GM23338 (cell line): Measurements from ENCODE around the gene PDE4B. TPM values are rescaled to one million over a fixed set of nuclear protein-coding genes. Genes with fewer than 3 reads are reported as not detected.

Experiments
- ATAC-seq: fragments of 200-7000 bp; cut with Tn5 transposase; 3 replicates; pipeline ENCODE4 v1.9.1; 2020
- DNase-seq: peaks from one replicate; pipeline ENCODE4 v3.0.0-alpha.2; 2015; ENCODE audit warnings: low spot score
- H2AFZ ChIP-seq: fragments of 200-600 bp; sonication (generic); 2 replicates; pipeline ENCODE4 v1.8.0; 2016; ENCODE audit warnings: antibody characterized with exemption, mild to moderate bottlenecking, moderate library complexity
- H3F3A ChIP-seq: fragments of 200-600 bp; sonication (generic); replicated peaks from 2 replicates; pipeline ENCODE4 v1.8.0; 2017; ENCODE audit warnings: antibody characterized with exemption, mixed run types, low read depth
- H3K27ac ChIP-seq: fragments of 200-600 bp; sonication (generic); 2 replicates; pipeline ENCODE4 v1.6.1; 2016; ENCODE audit warnings: low read depth
- H3K27me3 ChIP-seq: fragments of 200-600 bp; sonication (generic); 2 replicates; pipeline ENCODE4 v1.8.0; 2016; ENCODE audit warnings: mild to moderate bottlenecking, mixed run types, moderate library complexity; ENCODE audit not compliant: insufficient read depth
- H3K36me3 ChIP-seq: fragments of 200-600 bp; sonication (generic); 2 replicates; pipeline ENCODE4 v1.8.0; 2016; ENCODE audit warnings: mild to moderate bottlenecking; ENCODE audit not compliant: insufficient read depth
- H3K4me1 ChIP-seq: fragments of 200-600 bp; sonication (generic); 2 replicates; pipeline ENCODE4 v1.8.0; 2016; ENCODE audit warnings: mild to moderate bottlenecking, moderate library complexity; ENCODE audit not compliant: insufficient read depth
- H3K4me2 ChIP-seq: fragments of 200-600 bp; sonication (generic); 2 replicates; pipeline ENCODE4 v1.7.1; 2017; ENCODE audit warnings: mixed run types
- H3K4me3 ChIP-seq: fragments of 200-600 bp; sonication (generic); 2 replicates; pipeline ENCODE4 v1.6.1; 2016; ENCODE audit warnings: mixed run types
- H3K79me2 ChIP-seq: fragments of 200-600 bp; sonication (generic); replicated peaks from 2 replicates; pipeline ENCODE4 v1.8.0; 2017; ENCODE audit warnings: mild to moderate bottlenecking; ENCODE audit not compliant: insufficient read depth
- H3K9me2 ChIP-seq: fragments of 200-600 bp; sonication (generic); 2 replicates; pipeline ENCODE4 v1.8.0; 2017; ENCODE audit not compliant: insufficient read depth
- H4K20me1 ChIP-seq: fragments of 200-600 bp; sonication (generic); replicated peaks from 2 replicates; pipeline ENCODE4 v1.8.0; 2017; ENCODE audit warnings: mild to moderate bottlenecking; ENCODE audit not compliant: insufficient read depth
- H3K27ac Mint-ChIP-seq: 2 replicates; pipeline ENCODE4 v1.8.0; 2020; ENCODE audit warnings: inconsistent platforms, mild to moderate bottlenecking, moderate library complexity, mixed read lengths
- H3K27me3 Mint-ChIP-seq: 3 replicates; pipeline ENCODE4 v1.8.0; 2022; ENCODE audit warnings: low read depth, mild to moderate bottlenecking, moderate library complexity, mixed read lengths, inconsistent platforms; ENCODE audit not compliant: insufficient read depth, poor library complexity
- H3K36me3 Mint-ChIP-seq: 3 replicates; pipeline ENCODE4 v1.8.0; 2021; ENCODE audit warnings: low read depth, mild to moderate bottlenecking, inconsistent platforms, moderate library complexity, mixed read lengths
- H3K4me1 Mint-ChIP-seq: 3 replicates; pipeline ENCODE4 v1.8.0; 2020; ENCODE audit warnings: mild to moderate bottlenecking, inconsistent platforms, mixed read lengths
- H3K4me3 Mint-ChIP-seq: 3 replicates; pipeline ENCODE4 v1.8.0; 2021; ENCODE audit warnings: moderate library complexity, mild to moderate bottlenecking, inconsistent platforms, mixed read lengths
- H3K9me3 Mint-ChIP-seq: 3 replicates; pipeline ENCODE4 v1.8.0; 2020; ENCODE audit warnings: moderate library complexity, mild to moderate bottlenecking, inconsistent platforms, mixed read lengths
- CREB1 ChIP-seq: fragments of 250-450 bp; sonication (Bioruptor Pico); IDR thresholded peaks from 2 replicates; pipeline ENCODE4 v1.5.0; 2020; ENCODE audit warnings: low read depth, mild to moderate bottlenecking, moderate library complexity
- EZH2 ChIP-seq: fragments of 200-600 bp; sonication (generic); IDR thresholded peaks from one replicate; pipeline ENCODE4 v1.8.0; 2017; ENCODE audit warnings: antibody characterized with exemption, mild to moderate bottlenecking, low read depth; ENCODE audit not compliant: unreplicated experiment
- EZH2phosphoT487 ChIP-seq: fragments of 200-600 bp; sonication (generic); IDR thresholded peaks from one replicate; pipeline ENCODE4 v1.8.1; 2018; ENCODE audit warnings: antibody characterized with exemption; ENCODE audit not compliant: unreplicated experiment
- JUNB ChIP-seq: IDR thresholded peaks from one replicate; pipeline ENCODE4 v1.6.1; 2016; ENCODE audit warnings: antibody characterized with exemption; ENCODE audit not compliant: unreplicated experiment
- NANOG ChIP-seq: IDR thresholded peaks from 2 replicates; pipeline ENCODE4 v1.6.1; 2016; ENCODE audit warnings: antibody characterized with exemption, borderline replicate concordance
- POLR2AphosphoS5 ChIP-seq: IDR thresholded peaks from 2 replicates; pipeline ENCODE4 v1.6.1; 2016; ENCODE audit warnings: antibody characterized with exemption, low read depth
- REST ChIP-seq: IDR thresholded peaks from one replicate; pipeline ENCODE4 v1.6.1; 2018; ENCODE audit warnings: antibody characterized with exemption; ENCODE audit not compliant: unreplicated experiment
- STAT1 ChIP-seq: IDR thresholded peaks from one replicate; pipeline ENCODE4 v1.6.1; 2016; ENCODE audit warnings: antibody characterized with exemption; ENCODE audit not compliant: unreplicated experiment
- ZNF114 ChIP-seq: fragments of 250-450 bp; sonication (Bioruptor Pico); IDR thresholded peaks from 2 replicates; pipeline ENCODE4 v1.5.0; 2020; ENCODE audit warnings: mild to moderate bottlenecking, moderate library complexity
- ZNF331 ChIP-seq: fragments of 250-450 bp; sonication (Bioruptor Pico); IDR thresholded peaks from 2 replicates; pipeline ENCODE4 v1.5.0; 2020; ENCODE audit warnings: low read depth, mild to moderate bottlenecking, moderate library complexity
- ZNF462 ChIP-seq: fragments of 250-450 bp; sonication (Bioruptor Pico); IDR thresholded peaks from 2 replicates; pipeline ENCODE4 v1.5.0; 2020; ENCODE audit warnings: mild to moderate bottlenecking, moderate library complexity
- polyA plus RNA-seq: library from polyadenylated mRNA; unstranded; fragments of >200 nt; fragmentation: Nextera tagmentation; extraction: Ambion mirVana; gene quantifications from 2 replicates; pipeline ENCODE4 v1.2.1, GENCODE V29; 2016
- total RNA-seq: library from RNA; depleted of rRNA; stranded (reverse); fragments of >200 nt; shearing (Covaris generic); gene quantifications from 2 replicates; pipeline ENCODE4 v1.2.3, GENCODE V29; 2014
- TF ChIP-seq, protein P1 (sequence below), 2 experiments: fragments of 200-600 bp in 1 of 2; sonication (generic) in 1 of 2; conservative IDR thresholded peaks; 2 replicates each; pipeline versions ENCODE4 v1.5.1 to v1.6.1; 2016 to 2017; ENCODE audit warnings: antibody characterized with exemption in 2 of 2, low read depth in 2 of 2, mild to moderate bottlenecking in 2 of 2, moderate library complexity in 1 of 2
- TF ChIP-seq, protein P2 (sequence below): IDR thresholded peaks from 2 replicates; pipeline ENCODE4 v1.6.1; 2016; ENCODE audit warnings: antibody characterized with exemption

Gene PDE4B
- total and polyA plus RNA-seq, 2 experiments from 2014 or later = 14.0 to 25.6 TPM

DNA sequence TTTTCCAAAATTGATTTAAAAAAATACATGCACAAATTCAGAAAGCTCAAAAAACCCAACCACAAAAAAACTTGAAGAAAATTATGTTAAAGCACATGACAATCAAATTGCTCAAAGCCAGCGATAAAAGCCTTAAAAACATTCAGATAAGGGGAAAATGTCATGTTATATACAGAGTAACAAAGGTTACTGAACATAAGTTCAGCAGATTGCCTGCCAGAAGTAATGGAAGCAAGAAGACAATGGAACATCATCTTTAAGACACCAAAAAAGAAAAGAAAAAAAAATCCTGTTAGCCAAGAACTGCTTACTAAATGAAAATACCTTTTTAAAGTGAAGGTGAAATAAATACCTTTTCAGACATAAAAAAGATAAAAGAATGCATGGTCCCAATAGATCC, 594.0 kb downstream of the PDE4B start:
- peaks cover 21% of the 10 kb centered on the region for H3K36me3 ChIP-seq
- H3K27ac ChIP-seq = no peak overlapping the region
- peaks cover 2% of the 10 kb centered on the region; the same call in 1 of the 2 replicates for H3K4me1 ChIP-seq
- no peaks in the 10 kb centered on the region for H3F3A ChIP-seq
- H3K79me2 ChIP-seq = no peaks in the 10 kb centered on the region
- peaks cover 2% of the 10 kb centered on the region for H3K4me1 Mint-ChIP-seq
- H3K36me3 Mint-ChIP-seq = peaks cover 51% of the 10 kb centered on the region
- H3K9me2 ChIP-seq = peaks cover 6% of the 10 kb centered on the region; the same call in 1 of the 2 replicates
- no peaks in the 10 kb centered on the region for H3K27me3 ChIP-seq
- DNase-seq (no peak), ATAC-seq (no peak)
- no peak overlapping the region for H3K27ac Mint-ChIP-seq
- no peaks in the 10 kb centered on the region for H4K20me1 ChIP-seq
- no peaks in the 10 kb centered on the region for H3K27me3 Mint-ChIP-seq
- no peak overlapping the region for H3K4me2 ChIP-seq
- H3K9me3 Mint-ChIP-seq = peaks cover 72% of the 10 kb centered on the region
- H3K4me3 ChIP-seq = no peak overlapping the region
- TF ChIP-seq EZH2phosphoT487 = no peak
- no peak for TF ChIP-seq JUNB
- TF ChIP-seq, protein P1, sequence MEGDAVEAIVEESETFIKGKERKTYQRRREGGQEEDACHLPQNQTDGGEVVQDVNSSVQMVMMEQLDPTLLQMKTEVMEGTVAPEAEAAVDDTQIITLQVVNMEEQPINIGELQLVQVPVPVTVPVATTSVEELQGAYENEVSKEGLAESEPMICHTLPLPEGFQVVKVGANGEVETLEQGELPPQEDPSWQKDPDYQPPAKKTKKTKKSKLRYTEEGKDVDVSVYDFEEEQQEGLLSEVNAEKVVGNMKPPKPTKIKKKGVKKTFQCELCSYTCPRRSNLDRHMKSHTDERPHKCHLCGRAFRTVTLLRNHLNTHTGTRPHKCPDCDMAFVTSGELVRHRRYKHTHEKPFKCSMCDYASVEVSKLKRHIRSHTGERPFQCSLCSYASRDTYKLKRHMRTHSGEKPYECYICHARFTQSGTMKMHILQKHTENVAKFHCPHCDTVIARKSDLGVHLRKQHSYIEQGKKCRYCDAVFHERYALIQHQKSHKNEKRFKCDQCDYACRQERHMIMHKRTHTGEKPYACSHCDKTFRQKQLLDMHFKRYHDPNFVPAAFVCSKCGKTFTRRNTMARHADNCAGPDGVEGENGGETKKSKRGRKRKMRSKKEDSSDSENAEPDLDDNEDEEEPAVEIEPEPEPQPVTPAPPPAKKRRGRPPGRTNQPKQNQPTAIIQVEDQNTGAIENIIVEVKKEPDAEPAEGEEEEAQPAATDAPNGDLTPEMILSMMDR (conservative IDR thresholded peaks at IDR 0.05; ENCODE audit: low read depth in 2 of 2) = no peak
- TF ChIP-seq REST = no peak
- TF ChIP-seq EZH2 = no peak
- no peak for TF ChIP-seq ZNF331 (CRISPR knock-in tag)
- no peak for TF ChIP-seq ZNF114
- no peak for TF ChIP-seq POLR2AphosphoS5
- TF ChIP-seq NANOG = no peak
- TF ChIP-seq ZNF462 (CRISPR knock-in tag) = no peak
- no peak for TF ChIP-seq STAT1
- TF ChIP-seq, protein P2, sequence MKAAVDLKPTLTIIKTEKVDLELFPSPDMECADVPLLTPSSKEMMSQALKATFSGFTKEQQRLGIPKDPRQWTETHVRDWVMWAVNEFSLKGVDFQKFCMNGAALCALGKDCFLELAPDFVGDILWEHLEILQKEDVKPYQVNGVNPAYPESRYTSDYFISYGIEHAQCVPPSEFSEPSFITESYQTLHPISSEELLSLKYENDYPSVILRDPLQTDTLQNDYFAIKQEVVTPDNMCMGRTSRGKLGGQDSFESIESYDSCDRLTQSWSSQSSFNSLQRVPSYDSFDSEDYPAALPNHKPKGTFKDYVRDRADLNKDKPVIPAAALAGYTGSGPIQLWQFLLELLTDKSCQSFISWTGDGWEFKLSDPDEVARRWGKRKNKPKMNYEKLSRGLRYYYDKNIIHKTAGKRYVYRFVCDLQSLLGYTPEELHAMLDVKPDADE = no peak
- TF ChIP-seq CREB1 = no peak
- no peak overlapping the region for H3K4me3 Mint-ChIP-seq
- no peak overlapping the region for H2AFZ ChIP-seq
